ENCODE measurements around the gene CNTRL.
A peak's percentile ranks its signal among the peaks of the same experiment; 100 is the strongest.

DNA sequence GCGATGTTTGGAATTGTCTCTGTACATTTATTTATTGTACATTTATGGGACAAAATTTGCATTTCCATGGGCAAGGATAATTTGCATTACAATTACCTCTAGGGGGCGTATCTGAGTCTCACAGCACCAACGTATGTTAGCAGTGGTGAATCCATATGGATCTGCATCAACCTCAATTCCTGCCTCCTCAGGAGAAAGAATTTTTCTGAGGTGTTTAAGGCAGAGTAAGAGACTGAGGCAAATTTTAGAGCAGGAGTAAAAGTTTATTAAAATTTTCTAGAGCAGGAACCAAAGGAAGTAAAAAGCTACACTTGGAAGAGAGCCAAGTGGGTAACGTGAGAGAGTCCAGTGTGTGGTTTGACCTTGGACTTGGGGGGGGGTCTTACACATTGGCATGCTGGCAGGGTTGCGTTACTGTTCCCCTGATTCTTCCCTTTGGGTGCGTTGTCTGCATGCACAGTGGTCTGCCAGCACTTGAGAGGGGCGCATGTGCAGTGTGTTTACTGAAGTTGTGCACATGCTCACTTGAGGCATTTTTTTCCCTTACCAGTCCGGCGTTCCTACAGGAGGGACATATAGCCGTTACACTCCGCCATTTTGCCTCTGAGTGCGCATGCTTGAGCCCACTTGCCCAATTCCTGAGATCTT, 147.9 kb downstream of the CNTRL start:
- TF ChIP-seq EZH2 (IDR thresholded peaks at IDR 0.05; ENCODE audit: borderline replicate concordance) (no peak), EZH2phosphoT487 (IDR thresholded peaks at IDR 0.05; ENCODE audit: low read depth, severe bottlenecking, unreplicated experiment) (no peak)
- TF ChIP-seq, protein P1, sequence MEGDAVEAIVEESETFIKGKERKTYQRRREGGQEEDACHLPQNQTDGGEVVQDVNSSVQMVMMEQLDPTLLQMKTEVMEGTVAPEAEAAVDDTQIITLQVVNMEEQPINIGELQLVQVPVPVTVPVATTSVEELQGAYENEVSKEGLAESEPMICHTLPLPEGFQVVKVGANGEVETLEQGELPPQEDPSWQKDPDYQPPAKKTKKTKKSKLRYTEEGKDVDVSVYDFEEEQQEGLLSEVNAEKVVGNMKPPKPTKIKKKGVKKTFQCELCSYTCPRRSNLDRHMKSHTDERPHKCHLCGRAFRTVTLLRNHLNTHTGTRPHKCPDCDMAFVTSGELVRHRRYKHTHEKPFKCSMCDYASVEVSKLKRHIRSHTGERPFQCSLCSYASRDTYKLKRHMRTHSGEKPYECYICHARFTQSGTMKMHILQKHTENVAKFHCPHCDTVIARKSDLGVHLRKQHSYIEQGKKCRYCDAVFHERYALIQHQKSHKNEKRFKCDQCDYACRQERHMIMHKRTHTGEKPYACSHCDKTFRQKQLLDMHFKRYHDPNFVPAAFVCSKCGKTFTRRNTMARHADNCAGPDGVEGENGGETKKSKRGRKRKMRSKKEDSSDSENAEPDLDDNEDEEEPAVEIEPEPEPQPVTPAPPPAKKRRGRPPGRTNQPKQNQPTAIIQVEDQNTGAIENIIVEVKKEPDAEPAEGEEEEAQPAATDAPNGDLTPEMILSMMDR (IDR thresholded peaks at IDR 0.05; ENCODE audit: poor library complexity) = peak; percentile 58

All from hepatocyte (in vitro differentiated cells).